HepG2 (cell line): ENCODE measurements around the gene USP7. TPM values are rescaled to one million over a fixed set of nuclear protein-coding genes. Genes with fewer than 3 reads are reported as not detected.

ENCODE experiments used
- AKAP8 ChIP-seq: sonication (generic); formaldehyde crosslinking; IDR thresholded peaks from 2 replicates; pipeline ENCODE4 v1.5.1; 2020; ENCODE audit warnings: mild to moderate bottlenecking, missing genetic modification reagents
- CREB1 ChIP-seq, 2 experiments: fragments of 450-650 bp in 1 of 2; IDR thresholded peaks; 2 replicates each; pipeline ENCODE4 v1.6.1; 2016 to 2017; ENCODE audit warnings: control low read depth in 1 of 2, mild to moderate bottlenecking in 1 of 2, missing compliant biosample characterization in 1 of 2, missing genetic modification characterization in 1 of 2
- GLI4 ChIP-seq: sonication (generic); formaldehyde crosslinking; IDR thresholded peaks from 2 replicates; pipeline ENCODE4 v1.5.1; 2020; ENCODE audit warnings: missing genetic modification reagents, mild to moderate bottlenecking, moderate library complexity, borderline replicate concordance
- HMGA1 ChIP-seq: sonication (generic); formaldehyde crosslinking; conservative IDR thresholded peaks from 2 replicates; pipeline ENCODE4 v1.4.0; 2020; ENCODE audit warnings: missing genetic modification reagents
- MTF2 ChIP-seq: sonication (generic); formaldehyde crosslinking; IDR thresholded peaks from 2 replicates; pipeline ENCODE4 v1.5.0; 2020; ENCODE audit warnings: missing genetic modification reagents, borderline replicate concordance
- MXD4 ChIP-seq: IDR thresholded peaks from 2 replicates; pipeline ENCODE4 v1.6.1; 2016; ENCODE audit warnings: mild to moderate bottlenecking, missing biosample characterization, missing genetic modification reagents
- NCOA5 ChIP-seq: sonication (generic); formaldehyde crosslinking; IDR thresholded peaks from 2 replicates; pipeline ENCODE4 v1.4.0; 2020; ENCODE audit warnings: missing genetic modification reagents
- NFE2L2 ChIP-seq: fragments of 150-350 bp; IDR thresholded peaks from 2 replicates; pipeline ENCODE4 v1.6.1; 2014; ENCODE audit warnings: low read length
- NFKB2 ChIP-seq: sonication (generic); formaldehyde crosslinking; IDR thresholded peaks from 2 replicates; pipeline ENCODE4 v1.4.0; 2020; ENCODE audit warnings: missing genetic modification reagents, borderline replicate concordance
- PHF5A ChIP-seq: IDR thresholded peaks from one replicate; pipeline ENCODE4 v1.6.1; 2018; ENCODE audit warnings: low read depth, missing genetic modification reagents; ENCODE audit not compliant: unreplicated experiment
- RAD21 ChIP-seq: fragments of 450-650 bp; formaldehyde crosslinking; IDR thresholded peaks from 2 replicates; pipeline ENCODE4 v1.5.0; 2020; ENCODE audit warnings: mild to moderate bottlenecking
- REPIN1 ChIP-seq: sonication (generic); formaldehyde crosslinking; IDR thresholded peaks from 2 replicates; pipeline ENCODE4 v1.8.0; 2022; ENCODE audit warnings: missing genetic modification reagents, low read depth, mild to moderate bottlenecking, borderline replicate concordance
- RXRB ChIP-seq: IDR thresholded peaks from 2 replicates; pipeline ENCODE4 v1.6.1; 2016; ENCODE audit warnings: borderline replicate concordance, missing genetic modification reagents, missing compliant biosample characterization
- SRY ChIP-seq: sonication (generic); formaldehyde crosslinking; IDR thresholded peaks from 2 replicates; pipeline ENCODE4 v1.8.0; 2022; ENCODE audit warnings: mild to moderate bottlenecking, missing genetic modification reagents
- TCF12 ChIP-seq, 2 experiments: fragments of 450-650 bp in 1 of 2; sonication (generic) in 1 of 2; formaldehyde crosslinking in 1 of 2; IDR thresholded peaks; 2 replicates each; pipeline versions ENCODE4 v1.6.1 to v1.8.0; 2017 to 2022; ENCODE audit warnings: antibody characterized with exemption in 1 of 2, mild to moderate bottlenecking in 1 of 2, missing genetic modification reagents in 1 of 2, moderate library complexity in 1 of 2
- ZNF138 ChIP-seq: sonication (generic); formaldehyde crosslinking; IDR thresholded peaks from 2 replicates; pipeline ENCODE4 v1.5.0; 2020; ENCODE audit warnings: mild to moderate bottlenecking, low read depth, missing genetic modification reagents
- ZNF253 ChIP-seq: sonication (generic); formaldehyde crosslinking; IDR thresholded peaks from 2 replicates; pipeline ENCODE4 v1.8.0; 2022; ENCODE audit warnings: mild to moderate bottlenecking, missing genetic modification reagents, borderline replicate concordance
- ZNF547 ChIP-seq: sonication (generic); formaldehyde crosslinking; IDR thresholded peaks from 2 replicates; pipeline ENCODE4 v1.5.1; 2020; ENCODE audit warnings: mild to moderate bottlenecking, missing genetic modification reagents
- polyA plus RNA-seq, 8 experiments: library from polyadenylated mRNA; depleted of rRNA in 3 of 8; stranded (reverse) in 7 of 8; unstranded in 1 of 8; fragments of >200 nt; fragmentation: Illumina TruSeq in 4 of 8; extraction: Trizol in 4 of 8; gene quantifications; 2 replicates each; pipeline versions ENCODE4 v1.2.1 to v1.2.3, GENCODE V29; 2011 to 2016; ENCODE audit warnings: low read depth in 4 of 8, missing spikeins in 1 of 8, mixed read lengths in 1 of 8; ENCODE audit not compliant: insufficient read depth in 1 of 8
- total RNA-seq, 5 experiments: library from RNA; depleted of rRNA; stranded (reverse); fragments of >200 nt; fragmentation: Illumina TruSeq; extraction: Trizol; gene quantifications; 2 replicates each; pipeline ENCODE4 v1.2.3, GENCODE V29; 2016; ENCODE audit warnings: low read depth in 1 of 5
- TF ChIP-seq, protein P1 (sequence below): sonication (generic); formaldehyde crosslinking; conservative IDR thresholded peaks from 2 replicates; pipeline ENCODE4 v1.8.1; 2023; ENCODE audit warnings: missing genetic modification reagents
- TF ChIP-seq, protein P2 (sequence below): sonication (generic); formaldehyde crosslinking; IDR thresholded peaks from 2 replicates; pipeline ENCODE4 v1.4.0; 2020; ENCODE audit warnings: missing genetic modification reagents
- TF ChIP-seq, protein P3 (sequence below): IDR thresholded peaks from 2 replicates; pipeline ENCODE4 v1.6.1; 2016; ENCODE audit warnings: missing compliant biosample characterization, missing genetic modification reagents, borderline replicate concordance
- TF ChIP-seq, protein P4 (sequence below): IDR thresholded peaks from 2 replicates; pipeline ENCODE4 v1.6.1; 2012; ENCODE audit warnings: low read depth, low read length, improper control_type of control experiment
- TF ChIP-seq, protein P5 (sequence below): sonication (generic); formaldehyde crosslinking; IDR thresholded peaks from 2 replicates; pipeline ENCODE4 v1.8.1; 2023; ENCODE audit warnings: mild to moderate bottlenecking, moderate library complexity, missing genetic modification reagents

The USP7 gene
- total and polyA plus RNA-seq, 2 of the 13 experiments (the other 11 are each of a cell fraction or from before 2014, with no cell fraction given), result 52.5 to 173 TPM

DNA sequence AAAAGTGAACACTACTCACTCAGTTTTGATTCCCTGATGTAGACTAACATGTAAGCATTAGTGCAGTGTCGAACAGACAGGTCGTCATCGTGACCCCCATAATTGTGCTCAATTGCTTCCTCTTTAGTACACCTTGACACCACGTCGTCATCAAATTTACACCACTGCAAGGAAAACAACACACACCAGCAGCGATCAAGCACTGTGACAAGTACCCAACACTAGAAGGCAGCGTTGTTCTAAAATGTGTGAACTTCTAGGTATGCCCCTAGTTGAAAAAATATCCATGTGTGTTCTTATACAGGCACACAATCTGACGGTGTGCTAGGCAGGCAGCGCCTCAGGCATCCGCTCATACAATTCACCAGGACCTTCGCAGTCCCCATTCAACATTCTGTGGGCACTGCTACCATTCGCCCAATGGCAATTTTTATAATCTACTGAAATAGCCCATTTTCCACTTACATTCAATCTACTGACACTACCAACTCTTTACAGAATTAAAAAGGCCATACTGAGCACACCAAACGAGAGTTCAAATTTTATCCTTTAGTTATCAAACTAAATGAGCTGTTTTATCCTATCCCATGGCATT lies 58.4 kb downstream of the USP7 start (continued):
- TF ChIP-seq GLI4 (CRISPR knock-in tag) (no peak), TCF12 (IDR thresholded peaks at IDR 0.05) (no peak), TCF12 (CRISPR knock-in tag; IDR thresholded peaks at IDR 0.05) (no peak), REPIN1 (CRISPR knock-in tag) (0 out of 2 replicates have a peak, but pooled peaks have one; percentile 46), NFE2L2 (no peak), ZNF253 (CRISPR knock-in tag) (no peak), ZNF138 (CRISPR knock-in tag) (no peak), HMGA1 (no peak), SRY (CRISPR knock-in tag) (no peak), MXD4 (CRISPR knock-in tag) (no peak), RXRB (no peak), RAD21 (CRISPR knock-in tag) (peak; percentile 70), NFKB2 (CRISPR knock-in tag) (no peak), PHF5A (CRISPR knock-in tag) (no peak), NCOA5 (no peak), CREB1 (IDR thresholded peaks at IDR 0.05) (0 out of 2 replicates have a peak, but pooled peaks have one; percentile 40), CREB1 (CRISPR knock-in tag; IDR thresholded peaks at IDR 0.05) (no peak), ZNF547 (CRISPR knock-in tag) (0 out of 2 replicates have a peak, but pooled peaks have one; percentile 60), MTF2 (CRISPR knock-in tag) (no peak; the same call in 1 of the 2 replicates), AKAP8 (CRISPR knock-in tag) (no peak)
- TF ChIP-seq, protein P1, sequence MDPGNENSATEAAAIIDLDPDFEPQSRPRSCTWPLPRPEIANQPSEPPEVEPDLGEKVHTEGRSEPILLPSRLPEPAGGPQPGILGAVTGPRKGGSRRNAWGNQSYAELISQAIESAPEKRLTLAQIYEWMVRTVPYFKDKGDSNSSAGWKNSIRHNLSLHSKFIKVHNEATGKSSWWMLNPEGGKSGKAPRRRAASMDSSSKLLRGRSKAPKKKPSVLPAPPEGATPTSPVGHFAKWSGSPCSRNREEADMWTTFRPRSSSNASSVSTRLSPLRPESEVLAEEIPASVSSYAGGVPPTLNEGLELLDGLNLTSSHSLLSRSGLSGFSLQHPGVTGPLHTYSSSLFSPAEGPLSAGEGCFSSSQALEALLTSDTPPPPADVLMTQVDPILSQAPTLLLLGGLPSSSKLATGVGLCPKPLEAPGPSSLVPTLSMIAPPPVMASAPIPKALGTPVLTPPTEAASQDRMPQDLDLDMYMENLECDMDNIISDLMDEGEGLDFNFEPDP (CRISPR knock-in tag), result peak; percentile 87; the same call in 1 of the 2 replicates
- TF ChIP-seq, protein P2, sequence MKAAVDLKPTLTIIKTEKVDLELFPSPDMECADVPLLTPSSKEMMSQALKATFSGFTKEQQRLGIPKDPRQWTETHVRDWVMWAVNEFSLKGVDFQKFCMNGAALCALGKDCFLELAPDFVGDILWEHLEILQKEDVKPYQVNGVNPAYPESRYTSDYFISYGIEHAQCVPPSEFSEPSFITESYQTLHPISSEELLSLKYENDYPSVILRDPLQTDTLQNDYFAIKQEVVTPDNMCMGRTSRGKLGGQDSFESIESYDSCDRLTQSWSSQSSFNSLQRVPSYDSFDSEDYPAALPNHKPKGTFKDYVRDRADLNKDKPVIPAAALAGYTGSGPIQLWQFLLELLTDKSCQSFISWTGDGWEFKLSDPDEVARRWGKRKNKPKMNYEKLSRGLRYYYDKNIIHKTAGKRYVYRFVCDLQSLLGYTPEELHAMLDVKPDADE (CRISPR knock-in tag), result no peak
- TF ChIP-seq, protein P3, sequence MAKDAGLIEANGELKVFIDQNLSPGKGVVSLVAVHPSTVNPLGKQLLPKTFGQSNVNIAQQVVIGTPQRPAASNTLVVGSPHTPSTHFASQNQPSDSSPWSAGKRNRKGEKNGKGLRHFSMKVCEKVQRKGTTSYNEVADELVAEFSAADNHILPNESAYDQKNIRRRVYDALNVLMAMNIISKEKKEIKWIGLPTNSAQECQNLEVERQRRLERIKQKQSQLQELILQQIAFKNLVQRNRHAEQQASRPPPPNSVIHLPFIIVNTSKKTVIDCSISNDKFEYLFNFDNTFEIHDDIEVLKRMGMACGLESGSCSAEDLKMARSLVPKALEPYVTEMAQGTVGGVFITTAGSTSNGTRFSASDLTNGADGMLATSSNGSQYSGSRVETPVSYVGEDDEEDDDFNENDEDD (CRISPR knock-in tag), result 0 out of 2 replicates have a peak, but pooled peaks have one; percentile 5
- TF ChIP-seq, protein P4, sequence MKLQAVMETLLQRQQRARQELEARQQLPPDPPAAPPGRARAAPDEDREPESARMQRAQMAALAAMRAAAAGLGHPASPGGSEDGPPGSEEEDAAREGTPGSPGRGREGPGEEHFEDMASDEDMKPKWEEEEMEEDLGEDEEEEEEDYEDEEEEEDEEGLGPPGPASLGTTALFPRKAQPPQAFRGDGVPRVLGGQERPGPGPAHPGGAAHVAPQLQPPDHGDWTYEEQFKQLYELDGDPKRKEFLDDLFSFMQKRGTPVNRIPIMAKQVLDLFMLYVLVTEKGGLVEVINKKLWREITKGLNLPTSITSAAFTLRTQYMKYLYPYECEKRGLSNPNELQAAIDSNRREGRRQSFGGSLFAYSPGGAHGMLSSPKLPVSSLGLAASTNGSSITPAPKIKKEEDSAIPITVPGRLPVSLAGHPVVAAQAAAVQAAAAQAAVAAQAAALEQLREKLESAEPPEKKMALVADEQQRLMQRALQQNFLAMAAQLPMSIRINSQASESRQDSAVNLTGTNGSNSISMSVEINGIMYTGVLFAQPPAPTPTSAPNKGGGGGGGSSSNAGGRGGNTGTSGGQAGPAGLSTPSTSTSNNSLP, result no peak
- TF ChIP-seq, protein P5, sequence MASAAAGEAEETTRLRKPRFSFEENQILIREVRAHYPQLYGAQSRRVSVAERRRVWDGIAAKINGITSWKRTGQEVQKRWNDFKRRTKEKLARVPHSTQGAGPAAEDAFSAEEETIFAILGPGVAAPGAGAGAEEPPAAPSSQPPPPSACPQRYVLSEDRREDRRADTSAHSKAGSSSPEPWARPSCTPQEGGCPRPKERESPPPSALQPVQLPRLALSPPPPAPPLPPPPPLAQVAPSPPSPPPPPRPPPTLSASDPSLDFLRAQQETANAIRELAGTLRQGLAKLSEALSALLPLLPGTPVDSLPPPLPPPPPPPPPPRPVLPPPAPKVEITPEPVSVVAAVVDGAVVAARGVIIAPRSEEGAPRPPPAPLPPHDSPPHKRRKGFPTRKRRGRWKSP, result no peak; the same call in 1 of the 2 replicates
